Common myeloid progenitor, CD34-positive (primary cell): Measurements from ENCODE around the gene HENMT1.

ENCODE experiments used
- CTCF ChIA-PET: fragments of 350-600 bp; sonication (Branson Sonifier 250); formaldehyde crosslinking; loops from one replicate; lab custom pipeline; 2021; ENCODE audit warnings: antibody characterized with exemption; lab: Charles Lee
- POLR2A ChIA-PET: fragments of 350-600 bp; sonication (Branson Sonifier 250); formaldehyde crosslinking; loops from one replicate; lab custom pipeline; 2021; ENCODE audit warnings: antibody characterized with exemption; lab: Charles Lee
- DNase-seq, 3 donors: peaks; one replicate each; pipeline versions ENCODE4 v3.0.0 to v3.0.0-alpha.2; 2013
- H3K27ac ChIP-seq, 2 experiments: 1 replicate in 1 of 2; 2 replicates in 1 of 2; pipeline ENCODE4 v1.7.0; 2013; ENCODE audit warnings: inconsistent platforms in 2 of 2, low read length in 2 of 2, mild to moderate bottlenecking in 2 of 2, low read depth in 1 of 2, moderate library complexity in 1 of 2; ENCODE audit not compliant: severe bottlenecking in 2 of 2, insufficient read depth in 1 of 2, poor library complexity in 1 of 2
- H3K27me3 ChIP-seq, 5 experiments: replicated peaks in 2 of 5; 1 replicate in 3 of 5; 2 replicates in 2 of 5; pipeline versions ENCODE4 v1.6.1 to v1.7.0; 2013; ENCODE audit warnings: low read length in 4 of 5, mild to moderate bottlenecking in 2 of 5, moderate library complexity in 2 of 5, inconsistent platforms in 1 of 5; ENCODE audit not compliant: insufficient read depth in 5 of 5, control insufficient read depth in 4 of 5
- H3K36me3 ChIP-seq, 4 experiments: 1 replicate in 2 of 4; 2 replicates in 2 of 4; pipeline versions ENCODE4 v1.6.1 to v1.7.0; 2013; ENCODE audit warnings: low read length in 3 of 4, control low read depth in 1 of 4, mild to moderate bottlenecking in 1 of 4; ENCODE audit not compliant: control insufficient read depth in 4 of 4, insufficient read depth in 4 of 4
- H3K4me1 ChIP-seq, 4 experiments: 1 replicate in 3 of 4; 2 replicates in 1 of 4; pipeline versions ENCODE4 v1.6.1 to v1.7.1; 2013; ENCODE audit warnings: low read length in 3 of 4, mild to moderate bottlenecking in 3 of 4, control low read depth in 1 of 4, inconsistent platforms in 1 of 4, moderate library complexity in 1 of 4; ENCODE audit not compliant: control insufficient read depth in 4 of 4, insufficient read depth in 4 of 4; ENCODE audit errors: control extremely low read depth in 1 of 4
- H3K4me3 ChIP-seq, 7 experiments: 1 replicate in 4 of 7; 2 replicates in 3 of 7; pipeline versions ENCODE4 v1.5.1 to v1.7.0; 2013; ENCODE audit warnings: mild to moderate bottlenecking in 7 of 7, low read length in 6 of 7, moderate library complexity in 6 of 7, inconsistent platforms in 2 of 7, low read depth in 2 of 7, control low read depth in 1 of 7; ENCODE audit not compliant: insufficient read depth in 4 of 7, control insufficient read depth in 1 of 7; ENCODE audit errors: extremely low read depth in 1 of 7
- H3K9me3 ChIP-seq, 5 experiments: 1 replicate in 4 of 5; 2 replicates in 1 of 5; pipeline versions ENCODE4 v1.6.1 to v1.7.1; 2013; ENCODE audit warnings: low read length in 4 of 5, mild to moderate bottlenecking in 2 of 5, inconsistent platforms in 1 of 5, low read depth in 1 of 5, moderate library complexity in 1 of 5; ENCODE audit not compliant: control insufficient read depth in 4 of 5, insufficient read depth in 2 of 5; ENCODE audit errors: control extremely low read depth in 1 of 5
- WGBS: methylation state at CpG from one replicate; pipeline ENCODE4 v1.1.5; 2013; ENCODE audit not compliant: insufficient coverage; 5-methylcytosine and 5-hydroxymethylcytosine counted together

Gene HENMT1

DNA sequence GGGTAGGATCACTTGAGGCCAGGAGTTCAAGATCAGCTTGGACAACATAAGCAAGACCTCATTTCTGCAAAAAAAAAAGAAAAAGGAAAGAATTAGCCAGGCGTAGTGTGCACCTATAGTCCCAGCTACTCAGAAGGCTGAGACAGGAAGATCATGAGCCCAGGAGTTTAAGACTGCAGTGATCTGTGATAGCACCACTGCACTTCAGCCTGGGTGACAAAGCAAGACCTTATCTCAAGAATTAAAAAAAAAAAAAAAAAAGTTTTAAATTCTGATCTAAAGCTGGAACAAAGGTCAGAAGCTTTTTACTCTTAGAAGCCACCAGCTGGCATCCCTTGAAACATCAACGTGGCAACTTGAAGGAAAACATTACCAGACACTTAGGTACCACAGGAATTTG, 45.3 kb downstream of the HENMT1 start:
- H3K36me3 ChIP-seq, result peaks cover 8 to 41% (median 13%) of the 10 kb centered on the region in 4 experiments
- CTCF ChIA-PET, result interaction anchor here (0.7 to 4.3 kb wide), 6 partner anchors 9 to 725 kb away, joined by 3 to 18 read pairs (median 5); no protein-coding TSS in a partner anchor
- H3K4me1 ChIP-seq, result no peaks in the 10 kb centered on the region
- no peak for DNase-seq
- H3K9me3 ChIP-seq, result no peaks in the 10 kb centered on the region
- 50% methylated on average over 2 of the region's 2 CpGs for WGBS
- H3K27me3 ChIP-seq, result no peaks in the 10 kb centered on the region
- POLR2A ChIA-PET, result interaction anchor here (0.6 kb wide), 1 partner anchor 20 kb away, joined by 3 read pairs; no protein-coding TSS in a partner anchor
- no peak overlapping the region for H3K27ac ChIP-seq
- H3K4me3 ChIP-seq, result no peak overlapping the region

DNA sequence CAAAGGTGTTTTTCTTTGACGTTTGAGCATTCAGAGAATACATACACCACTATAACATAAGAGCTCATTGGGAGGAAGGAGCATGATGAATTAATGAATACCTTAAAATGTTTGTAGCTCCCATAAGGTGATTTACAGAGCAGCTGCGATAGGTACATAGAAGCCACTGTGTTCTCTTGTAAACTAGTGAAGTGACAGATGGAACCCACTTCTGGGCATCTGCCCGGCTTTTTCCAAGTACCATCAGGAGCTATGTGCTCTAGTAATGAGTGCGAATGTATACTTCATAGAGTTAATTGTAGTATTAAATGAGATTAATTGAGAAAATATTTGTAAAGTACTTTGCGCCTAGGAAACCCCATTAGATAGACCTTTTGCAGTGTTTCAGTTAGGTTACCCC, 48.4 kb downstream of the HENMT1 start:
- CTCF ChIA-PET, result interaction anchor here (0.9 to 4.3 kb wide), 3 partner anchors 19 to 101 kb away, joined by 3 to 18 read pairs (median 3); no protein-coding TSS in a partner anchor
- 100% methylated on average over 4 of the region's 5 CpGs for WGBS
- POLR2A ChIA-PET, result no interaction called here
- H3K27me3 ChIP-seq, result no peaks in the 10 kb centered on the region
- no peak overlapping the region for H3K4me3 ChIP-seq
- no peak overlapping the region for H3K27ac ChIP-seq
- H3K36me3 ChIP-seq, result peaks cover 6 to 46% (median 27%) of the 10 kb centered on the region in 4 experiments
- DNase-seq, result no peak
- H3K4me1 ChIP-seq, result no peaks in the 10 kb centered on the region
- H3K9me3 ChIP-seq, result no peaks in the 10 kb centered on the region

DNA sequence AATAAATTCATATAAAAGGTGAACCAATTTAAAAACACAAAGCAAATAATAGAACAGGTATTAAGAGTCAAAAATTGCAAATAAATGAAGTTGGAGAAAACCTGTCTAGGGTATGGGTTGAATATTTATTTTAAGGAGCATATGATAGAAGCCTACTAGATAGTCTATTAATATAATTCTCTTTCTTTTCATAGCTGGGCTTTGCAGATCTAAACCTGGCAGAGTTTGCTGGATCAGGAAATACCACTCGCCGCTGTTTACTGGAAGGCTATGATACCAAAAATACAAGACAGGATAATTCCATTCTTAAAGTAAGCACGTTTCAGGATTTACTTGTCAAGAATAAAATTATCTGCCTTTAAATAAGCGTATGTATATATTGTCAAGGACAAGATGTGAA, 48.9 kb downstream of the HENMT1 start:
- Histone ChIP-seq H3K27ac (no peak overlapping the region), H3K4me3 (no peak overlapping the region), H3K27me3 (no peaks in the 10 kb centered on the region), H3K36me3 (peaks cover 6 to 40% (median 26%) of the 10 kb centered on the region in 4 experiments), H3K4me1 (no peaks in the 10 kb centered on the region), H3K9me3 (no peaks in the 10 kb centered on the region)
- DNase-seq, result no peak
- WGBS, result no CpG with 5 or more reads among the region's 4 CpGs
- ChIA-PET CTCF (interaction anchor here (0.9 to 4.3 kb wide), 4 partner anchors 19 to 100 kb away, joined by 3 to 18 read pairs (median 3); no protein-coding TSS in a partner anchor), POLR2A (no interaction called here)

DNA sequence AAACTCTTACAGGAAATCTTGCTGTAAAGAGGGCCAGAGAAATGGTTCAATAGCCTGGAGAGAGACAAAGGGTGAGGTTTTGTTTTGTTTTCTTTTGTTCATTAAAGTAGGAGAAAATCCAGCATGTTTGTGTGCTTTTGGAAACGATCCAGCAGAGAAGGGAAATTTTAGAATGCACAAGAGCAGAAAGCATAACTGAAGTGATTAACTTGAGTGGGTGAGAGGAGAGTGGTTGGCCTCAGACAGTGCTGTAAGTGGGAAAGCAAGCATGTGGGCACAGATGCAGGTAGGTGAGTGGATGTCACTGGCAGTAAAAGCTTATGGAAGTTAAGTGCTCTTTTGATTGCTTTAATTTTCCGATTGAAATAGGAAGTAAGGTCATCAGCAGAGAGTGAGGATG, 50.8 kb downstream of the HENMT1 start:
- H3K9me3 ChIP-seq, result no peaks in the 10 kb centered on the region
- no peaks in the 10 kb centered on the region for H3K4me1 ChIP-seq
- no peak for DNase-seq
- WGBS, result 95% methylated on average over 2 of the region's 2 CpGs
- H3K4me3 ChIP-seq, result no peak overlapping the region
- H3K27me3 ChIP-seq, result no peaks in the 10 kb centered on the region
- peaks cover 6 to 36% (median 26%) of the 10 kb centered on the region in 4 experiments for H3K36me3 ChIP-seq
- POLR2A ChIA-PET, result interaction anchor here (0.6 kb wide), 1 partner anchor 66 kb away, joined by 3 read pairs; no protein-coding TSS in a partner anchor
- CTCF ChIA-PET, result no interaction called here
- H3K27ac ChIP-seq, result no peak overlapping the region

DNA sequence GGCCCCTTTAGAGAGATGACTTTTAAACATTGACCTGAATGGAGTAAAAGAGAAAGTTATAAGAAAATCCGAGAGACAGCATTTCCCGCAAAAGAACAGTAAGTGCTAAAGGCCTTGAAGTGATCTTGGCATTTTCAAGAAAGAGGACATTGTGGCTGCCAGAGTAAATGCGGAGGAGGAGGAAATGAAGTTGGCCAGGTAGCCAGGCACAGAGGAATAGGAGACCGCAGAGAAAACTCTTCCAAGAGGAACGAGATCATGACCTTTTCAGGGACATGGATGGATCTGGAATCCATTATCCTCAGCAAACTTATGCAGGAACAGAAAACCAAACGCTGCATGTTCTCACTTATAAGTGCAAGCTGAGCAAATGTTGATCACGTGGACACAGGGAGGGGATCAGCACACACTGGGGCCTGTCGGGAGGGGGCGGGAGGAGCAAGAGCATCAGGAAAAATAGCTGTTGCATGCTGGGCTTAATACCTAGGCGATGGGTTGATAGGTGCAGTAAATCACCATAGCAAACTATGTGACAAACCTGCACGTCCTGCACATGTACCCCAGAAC, 51.3 kb downstream of the HENMT1 start:
- Histone ChIP-seq H3K4me1 (no peaks in the 10 kb centered on the region), H3K27me3 (no peaks in the 10 kb centered on the region), H3K4me3 (no peak overlapping the region), H3K27ac (no peak overlapping the region), H3K36me3 (peaks cover 6 to 36% (median 26%) of the 10 kb centered on the region in 4 experiments), H3K9me3 (no peaks in the 10 kb centered on the region)
- whole genome bisulfite sequencing, result 98% methylated on average over 10 of the region's 11 CpGs
- no peak for DNase-seq
- CTCF ChIA-PET, result no interaction called here
- POLR2A ChIA-PET, result no interaction called here

DNA sequence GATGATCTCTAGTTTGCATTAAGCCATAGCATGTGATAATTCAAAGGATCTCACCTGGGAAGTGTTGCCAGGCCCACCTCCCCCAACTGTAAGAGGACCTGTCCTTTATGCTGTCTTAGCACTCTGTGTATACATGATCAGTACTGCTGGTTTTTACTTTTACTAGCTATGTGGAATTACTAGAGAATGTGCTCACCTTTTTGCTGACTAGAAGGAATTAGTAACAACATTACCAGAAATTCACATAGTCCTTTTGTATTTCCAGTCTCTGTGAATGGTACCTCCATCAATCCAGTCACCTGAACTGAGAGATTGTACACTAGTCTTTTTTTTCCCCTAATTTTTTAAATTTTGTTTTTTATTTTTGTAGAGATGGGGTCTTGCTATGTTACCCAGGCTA, 54.4 kb downstream of the HENMT1 start:
- no peak overlapping the region for H3K4me3 ChIP-seq
- DNase-seq, result no peak
- no peaks in the 10 kb centered on the region for H3K27me3 ChIP-seq
- H3K9me3 ChIP-seq, result no peaks in the 10 kb centered on the region
- POLR2A ChIA-PET, result no interaction called here
- H3K4me1 ChIP-seq, result no peaks in the 10 kb centered on the region
- CTCF ChIA-PET, result interaction anchor here (1.0 to 1.1 kb wide), 2 partner anchors 9 to 15 kb away, joined by 3 to 4 read pairs; no protein-coding TSS in a partner anchor
- no peak overlapping the region for H3K27ac ChIP-seq
- peaks cover 12 to 36% (median 28%) of the 10 kb centered on the region in 4 experiments for H3K36me3 ChIP-seq

DNA sequence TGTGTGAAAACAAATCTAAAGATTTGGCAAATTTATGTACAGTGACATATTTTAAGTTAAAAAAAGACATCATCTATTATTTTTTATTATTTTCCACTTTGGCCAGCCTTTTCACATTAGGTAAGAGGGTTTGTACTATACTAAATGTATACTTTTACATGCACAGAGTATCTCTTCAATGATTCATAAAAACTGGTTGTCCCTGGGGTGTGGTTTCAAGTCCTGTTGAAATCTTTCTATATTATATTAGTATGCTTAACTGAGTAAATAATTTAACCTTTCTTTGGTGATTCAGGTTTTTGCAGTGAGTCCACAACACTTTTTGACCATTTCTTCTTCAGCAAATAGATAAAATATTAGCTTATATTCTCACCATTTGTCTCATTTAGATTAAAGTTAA, 55.3 kb downstream of the HENMT1 start:
- ChIA-PET CTCF (interaction anchor here (1.0 kb wide), 1 partner anchor 15 kb away, joined by 3 read pairs; no protein-coding TSS in a partner anchor), POLR2A (no interaction called here)
- H3K27ac ChIP-seq, result no peak overlapping the region
- no peaks in the 10 kb centered on the region for H3K4me1 ChIP-seq
- DNase-seq, result no peak
- peaks cover 12 to 36% (median 29%) of the 10 kb centered on the region in 4 experiments for H3K36me3 ChIP-seq
- no peaks in the 10 kb centered on the region for H3K9me3 ChIP-seq
- no peak overlapping the region for H3K4me3 ChIP-seq
- no peaks in the 10 kb centered on the region for H3K27me3 ChIP-seq
